Measurements from ENCODE around the gene GALNTL6.

Gene GALNTL6

DNA sequence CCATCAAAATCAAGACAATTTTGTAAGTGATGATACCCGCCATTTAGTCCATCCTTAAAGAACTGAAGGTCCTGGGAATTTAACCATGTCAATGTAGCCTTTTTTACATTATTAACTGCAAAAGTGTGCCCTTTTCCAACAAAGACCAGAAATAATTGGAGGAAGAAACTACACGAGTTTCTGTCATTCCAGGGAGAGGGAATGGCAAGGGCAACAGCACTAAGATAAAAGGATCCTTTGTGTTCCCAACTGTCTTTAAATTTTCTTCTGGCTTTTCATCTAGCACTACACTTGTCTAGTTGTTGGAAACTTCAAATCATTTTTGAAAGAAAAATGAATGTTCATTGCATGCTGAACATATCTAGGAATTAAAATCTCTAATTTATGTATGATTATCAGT is 286.2 kb downstream of the GALNTL6 start:
- no peak for DNase-seq
- H3K27me3 ChIP-seq: no peaks in the 10 kb centered on the region
- TF ChIP-seq, protein P1, sequence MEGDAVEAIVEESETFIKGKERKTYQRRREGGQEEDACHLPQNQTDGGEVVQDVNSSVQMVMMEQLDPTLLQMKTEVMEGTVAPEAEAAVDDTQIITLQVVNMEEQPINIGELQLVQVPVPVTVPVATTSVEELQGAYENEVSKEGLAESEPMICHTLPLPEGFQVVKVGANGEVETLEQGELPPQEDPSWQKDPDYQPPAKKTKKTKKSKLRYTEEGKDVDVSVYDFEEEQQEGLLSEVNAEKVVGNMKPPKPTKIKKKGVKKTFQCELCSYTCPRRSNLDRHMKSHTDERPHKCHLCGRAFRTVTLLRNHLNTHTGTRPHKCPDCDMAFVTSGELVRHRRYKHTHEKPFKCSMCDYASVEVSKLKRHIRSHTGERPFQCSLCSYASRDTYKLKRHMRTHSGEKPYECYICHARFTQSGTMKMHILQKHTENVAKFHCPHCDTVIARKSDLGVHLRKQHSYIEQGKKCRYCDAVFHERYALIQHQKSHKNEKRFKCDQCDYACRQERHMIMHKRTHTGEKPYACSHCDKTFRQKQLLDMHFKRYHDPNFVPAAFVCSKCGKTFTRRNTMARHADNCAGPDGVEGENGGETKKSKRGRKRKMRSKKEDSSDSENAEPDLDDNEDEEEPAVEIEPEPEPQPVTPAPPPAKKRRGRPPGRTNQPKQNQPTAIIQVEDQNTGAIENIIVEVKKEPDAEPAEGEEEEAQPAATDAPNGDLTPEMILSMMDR (IDR thresholded peaks at IDR 0.05; ENCODE audit: low read depth, low read length): no peak
- H3K9me3 ChIP-seq: no peaks in the 10 kb centered on the region; the same call in 1 of the 2 replicates
- H3K4me3 ChIP-seq (ENCODE audit: low read depth, low read length): no peak overlapping the region
- no peaks in the 10 kb centered on the region for H3K36me3 ChIP-seq
- no peaks in the 10 kb centered on the region; the same call in 1 of the 2 replicates for H3K4me1 ChIP-seq

DNA sequence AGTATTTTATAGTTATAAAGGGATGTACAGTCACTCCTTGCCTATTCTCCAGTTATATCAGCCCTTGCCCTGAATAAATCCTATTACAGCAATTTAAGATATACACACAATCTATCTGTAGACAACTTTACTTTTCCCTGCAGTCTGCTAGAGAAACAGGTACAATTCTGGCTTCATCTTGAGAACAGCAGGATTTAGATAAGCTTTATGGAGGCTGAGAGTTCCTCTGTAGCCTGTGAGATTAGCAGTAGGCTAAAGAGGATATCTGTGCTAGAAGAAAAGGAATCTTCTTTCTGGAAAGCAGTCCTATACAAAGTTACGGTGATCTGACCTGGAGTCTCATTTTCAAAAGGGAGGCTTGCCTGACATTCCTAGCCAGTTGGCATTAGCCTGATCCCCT is 290.3 kb downstream of the GALNTL6 start:
- TF ChIP-seq, protein P1 (IDR thresholded peaks at IDR 0.05; ENCODE audit: low read depth, low read length): no peak
- Histone ChIP-seq H3K4me3 (ENCODE audit: low read depth, low read length) (no peak overlapping the region), H3K36me3 (no peaks in the 10 kb centered on the region), H3K9me3 (no peaks in the 10 kb centered on the region; the same call in 1 of the 2 replicates), H3K27me3 (no peaks in the 10 kb centered on the region), H3K4me1 (no peaks in the 10 kb centered on the region; the same call in 1 of the 2 replicates)
- DNase-seq: no peak

DNA sequence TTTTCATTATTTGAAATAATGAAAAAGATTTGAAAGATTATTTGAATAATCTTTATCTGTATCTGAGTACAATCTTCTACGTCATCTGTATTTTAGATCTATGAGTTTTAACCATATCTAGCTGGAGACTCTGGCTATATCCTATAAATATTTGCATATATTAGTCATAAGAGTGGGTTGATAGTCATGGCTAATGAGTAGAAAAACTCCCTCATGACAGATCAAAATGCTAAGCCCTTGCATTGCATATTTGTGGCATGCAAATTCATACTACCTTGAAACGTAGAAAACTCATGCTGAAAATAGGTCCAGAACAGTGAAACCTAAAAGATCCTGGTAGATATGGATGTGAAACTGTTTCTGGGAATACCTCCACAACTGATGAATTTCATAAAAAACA is 291.3 kb downstream of the GALNTL6 start:
- TF ChIP-seq, protein P1 (IDR thresholded peaks at IDR 0.05; ENCODE audit: low read depth, low read length): no peak
- H3K4me1 ChIP-seq: no peaks in the 10 kb centered on the region; the same call in none of the 2 replicates
- H3K9me3 ChIP-seq: no peaks in the 10 kb centered on the region; the same call in 1 of the 2 replicates
- DNase-seq: no peak
- H3K4me3 ChIP-seq (ENCODE audit: low read depth, low read length): no peak overlapping the region
- no peaks in the 10 kb centered on the region for H3K27me3 ChIP-seq
- H3K36me3 ChIP-seq: no peaks in the 10 kb centered on the region

DNA sequence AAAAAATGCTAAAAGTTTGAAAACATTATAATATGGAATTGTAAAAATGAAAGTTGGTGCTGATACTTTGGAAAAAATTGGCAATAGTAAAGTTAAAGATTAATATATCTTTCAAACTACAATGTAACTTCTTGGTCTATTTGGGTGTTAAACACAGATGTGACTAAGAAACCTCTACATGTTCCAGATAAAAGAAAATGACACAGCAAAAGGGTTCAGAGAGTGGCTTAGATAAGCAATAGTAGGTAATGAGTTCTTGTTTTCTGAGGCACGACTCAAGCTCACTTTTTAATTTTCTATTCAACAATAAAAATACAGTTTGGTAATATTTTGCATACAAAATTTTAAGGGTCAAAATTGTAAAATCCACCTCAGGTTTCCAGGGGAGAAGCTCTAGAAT is 292.7 kb downstream of the GALNTL6 start:
- Histone ChIP-seq H3K27me3 (no peaks in the 10 kb centered on the region), H3K4me3 (ENCODE audit: low read depth, low read length) (no peak overlapping the region), H3K9me3 (no peaks in the 10 kb centered on the region), H3K4me1 (no peaks in the 10 kb centered on the region; the same call in none of the 2 replicates), H3K36me3 (no peaks in the 10 kb centered on the region)
- TF ChIP-seq, protein P1 (IDR thresholded peaks at IDR 0.05; ENCODE audit: low read depth, low read length): no peak
- DNase-seq: no peak

DNA sequence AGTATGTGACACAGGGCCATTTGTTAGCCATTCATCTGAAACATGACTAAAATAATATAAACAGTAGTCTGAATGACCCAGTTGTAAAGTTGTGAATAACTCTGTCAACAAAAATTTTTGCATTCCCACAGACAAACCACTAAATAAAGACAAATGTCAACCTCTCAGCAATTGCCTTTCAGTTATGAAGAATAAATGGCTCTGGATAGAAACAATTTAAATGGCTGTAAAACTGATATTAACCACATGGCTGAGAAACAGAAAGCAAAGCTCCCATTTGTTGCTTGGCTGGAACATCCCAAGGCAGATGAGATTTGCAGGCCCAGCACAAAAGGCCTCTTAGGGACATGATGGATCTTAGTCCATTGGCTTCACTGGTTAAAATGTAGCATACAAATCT is 296.3 kb downstream of the GALNTL6 start:
- H3K4me1 ChIP-seq: no peaks in the 10 kb centered on the region; the same call in 1 of the 2 replicates
- no peaks in the 10 kb centered on the region for H3K36me3 ChIP-seq
- no peaks in the 10 kb centered on the region for H3K9me3 ChIP-seq
- no peak overlapping the region for H3K4me3 ChIP-seq (ENCODE audit: low read depth, low read length)
- TF ChIP-seq, protein P1 (IDR thresholded peaks at IDR 0.05; ENCODE audit: low read depth, low read length): no peak
- DNase-seq: no peak
- no peaks in the 10 kb centered on the region for H3K27me3 ChIP-seq

DNA sequence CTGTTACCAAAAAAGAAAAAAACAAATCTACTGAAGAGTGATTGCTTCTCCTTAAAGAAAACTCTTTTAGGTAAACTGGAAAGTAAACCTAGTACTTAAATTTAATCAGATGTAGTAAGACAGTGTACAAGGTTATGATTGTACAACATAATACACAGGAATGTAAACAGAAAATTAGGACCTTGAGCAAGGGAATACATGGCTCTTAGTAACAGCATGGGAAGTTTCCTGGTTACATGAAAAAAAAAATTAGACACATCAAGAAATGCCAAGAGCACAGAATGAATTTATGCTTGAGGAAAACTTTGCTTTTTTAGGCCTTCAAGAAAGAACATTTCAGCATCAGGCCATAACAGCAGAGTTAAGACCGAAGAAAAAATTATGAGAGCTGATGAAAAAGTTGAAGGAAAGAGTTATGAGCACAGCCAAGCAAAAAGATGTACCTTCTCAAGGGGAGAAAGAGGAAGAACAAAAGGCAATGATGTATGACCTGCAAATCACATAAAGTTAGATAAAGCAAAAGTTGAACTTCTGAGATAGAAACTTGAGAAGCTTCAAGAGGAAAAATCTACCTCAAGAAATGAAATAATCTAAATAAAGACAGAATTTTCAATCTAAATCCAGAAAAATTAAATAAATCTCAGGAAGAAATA is 311.6 kb downstream of the GALNTL6 start:
- Histone ChIP-seq H3K4me3 (ENCODE audit: low read depth, low read length) (no peak overlapping the region), H3K36me3 (no peaks in the 10 kb centered on the region), H3K4me1 (no peaks in the 10 kb centered on the region; the same call in 1 of the 2 replicates), H3K27me3 (no peaks in the 10 kb centered on the region), H3K9me3 (no peaks in the 10 kb centered on the region)
- DNase-seq: no peak
- TF ChIP-seq, protein P1 (IDR thresholded peaks at IDR 0.05; ENCODE audit: low read depth, low read length): no peak

Data from BE2C (cell line).